ENCODE results near the gene NFIB.

Gene NFIB

DNA sequence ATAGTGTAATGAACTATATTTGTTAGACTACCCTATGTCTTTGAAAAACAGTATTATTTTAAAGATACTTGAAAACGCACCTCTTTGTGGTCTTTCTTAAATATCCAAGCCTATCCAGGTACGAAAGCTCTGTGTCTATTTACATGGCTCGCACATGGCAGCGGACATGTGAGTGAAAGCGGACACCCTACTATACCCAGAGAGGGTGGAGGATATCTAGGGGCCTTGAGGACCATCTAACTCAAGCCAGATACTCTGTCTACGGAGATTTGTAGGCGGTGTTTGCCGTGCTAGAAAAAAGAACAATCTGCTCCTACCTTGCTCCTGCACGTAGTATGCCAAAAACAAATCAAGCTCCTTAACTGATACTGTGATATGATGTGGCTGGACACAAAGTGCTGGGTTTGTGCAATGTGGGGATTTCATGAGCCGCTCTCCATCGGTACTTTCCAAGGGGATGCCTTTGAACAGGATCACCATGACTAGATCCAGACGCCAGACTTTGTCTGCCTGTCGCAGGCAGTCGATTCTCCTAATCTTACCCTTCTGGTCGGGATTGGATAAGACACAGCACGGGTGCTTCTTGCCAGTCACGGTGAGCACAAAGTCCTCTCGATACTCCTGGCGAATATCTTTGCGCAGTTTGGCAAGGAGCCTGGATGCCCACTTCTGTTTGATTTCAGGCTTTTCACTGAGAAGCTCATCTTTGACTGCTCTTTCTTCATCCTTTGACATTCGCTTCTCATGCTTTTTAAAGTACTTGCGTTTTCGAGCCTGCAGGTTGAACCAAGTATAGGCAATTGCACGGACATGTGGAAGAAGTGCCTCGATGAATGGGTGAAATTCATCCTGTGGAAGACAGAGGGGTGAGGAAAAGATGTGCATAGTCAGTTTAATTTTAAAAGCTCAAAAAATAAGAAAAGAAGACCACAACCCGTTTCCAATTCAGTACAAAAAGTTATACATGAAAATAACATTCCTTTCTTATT lies 7.0 kb downstream of the NFIB start:
- DNase-seq: no peak

DNA sequence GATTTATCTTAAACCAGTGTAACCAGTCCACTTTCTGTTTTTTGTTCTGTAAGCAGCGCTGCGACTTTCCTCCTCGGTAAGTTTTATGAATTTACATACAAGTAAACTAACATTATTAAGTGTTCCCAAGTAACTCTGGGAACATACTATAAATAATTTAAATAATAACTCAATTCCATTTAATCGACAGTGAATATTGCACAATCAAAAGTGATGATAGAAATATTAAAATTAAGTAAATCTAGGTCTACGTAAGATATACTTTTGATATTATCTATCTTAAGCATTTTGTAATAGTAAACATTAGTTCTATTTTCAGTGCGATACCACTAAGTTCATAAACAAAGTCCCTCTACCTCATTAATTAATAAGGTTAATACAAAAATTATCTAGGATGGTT lies 7.8 kb downstream of the NFIB start:
- no peak for DNase-seq

DNA sequence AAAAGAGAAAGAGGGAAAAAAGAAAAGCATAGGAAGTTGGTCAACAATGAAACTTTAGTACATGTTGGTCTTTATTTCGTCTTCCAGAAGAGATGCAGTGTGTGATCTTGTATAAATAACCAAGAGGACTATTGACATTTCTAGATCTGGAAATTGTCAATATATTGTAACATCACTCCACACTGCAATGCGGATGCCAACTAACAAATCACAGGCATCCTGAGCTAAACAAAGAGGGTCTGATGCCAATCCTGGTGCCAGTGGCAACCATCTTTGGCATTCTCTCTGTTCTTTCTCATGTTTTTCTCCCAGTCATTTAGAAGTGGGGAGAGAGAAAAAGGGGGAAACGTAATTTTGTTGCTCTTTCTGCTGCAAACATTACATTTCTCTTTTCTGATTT lies 9.7 kb downstream of the NFIB start:
- DNase-seq: no peak

DNA sequence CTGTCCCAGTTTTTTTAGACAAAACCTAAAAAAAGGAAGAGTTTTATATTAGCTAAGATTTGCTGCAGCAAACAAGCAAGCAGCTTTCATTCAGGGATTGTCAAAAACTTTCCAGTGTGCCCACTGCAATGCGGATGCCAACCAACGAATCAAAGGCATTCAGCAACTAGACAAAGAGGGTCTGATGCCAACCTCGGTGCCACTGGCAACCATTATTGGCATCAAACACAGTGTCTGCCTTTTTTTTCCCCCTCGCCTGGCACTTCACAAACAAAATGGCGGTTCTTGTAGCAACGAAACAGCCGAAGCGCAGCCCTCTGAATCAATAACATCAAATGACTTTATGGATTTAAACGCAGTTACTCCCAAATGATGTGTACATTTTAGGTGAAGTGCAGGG lies 10.4 kb downstream of the NFIB start:
- DNase-seq: no peak

DNA sequence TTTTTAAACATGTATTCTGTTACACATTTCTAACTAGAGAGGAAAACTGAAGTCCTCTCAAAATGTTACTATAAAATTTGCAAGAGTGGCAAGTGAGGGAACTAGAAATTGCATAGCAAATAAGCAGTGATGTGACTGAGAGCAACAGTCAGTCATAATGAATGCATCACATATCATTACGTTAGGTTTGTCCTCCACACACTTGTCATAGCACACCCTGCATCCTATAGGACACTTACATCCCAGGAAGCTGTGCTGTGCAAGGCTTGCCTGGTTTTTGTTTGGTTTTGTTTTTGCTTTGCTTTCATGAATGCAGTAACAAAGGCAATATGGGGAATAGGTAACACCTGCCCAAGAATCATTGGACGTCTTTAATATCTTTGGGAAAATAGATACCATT lies 10.8 kb downstream of the NFIB start:
- no peak for DNase-seq

- no peak for DNase-seq
Measured at GRCh38 chr9:14302405-14302804, 11.5 kb downstream of the NFIB start.

GRCh38 chr9:14301583-14302021 lies 12.3 kb downstream of the NFIB start:
- no peak for DNase-seq

DNA sequence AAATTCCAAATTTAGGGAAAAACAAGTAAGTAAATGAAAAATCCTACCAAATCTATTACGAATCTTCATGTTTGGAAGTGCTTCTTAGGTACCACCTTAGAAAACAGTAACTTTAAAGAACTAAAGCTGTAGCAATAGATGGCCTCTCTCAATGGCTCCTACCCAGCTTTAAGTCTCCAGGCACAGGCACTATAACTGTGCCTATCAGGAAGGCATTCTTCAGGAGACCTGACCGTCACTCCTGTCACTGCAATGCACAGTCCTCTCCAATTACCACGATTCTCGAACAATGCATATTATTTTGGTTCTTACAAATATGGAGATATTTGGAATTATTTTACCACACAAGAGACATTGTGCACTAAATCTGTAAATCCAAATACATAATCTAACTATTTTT lies 12.9 kb downstream of the NFIB start:
- DNase-seq: no peak

DNA sequence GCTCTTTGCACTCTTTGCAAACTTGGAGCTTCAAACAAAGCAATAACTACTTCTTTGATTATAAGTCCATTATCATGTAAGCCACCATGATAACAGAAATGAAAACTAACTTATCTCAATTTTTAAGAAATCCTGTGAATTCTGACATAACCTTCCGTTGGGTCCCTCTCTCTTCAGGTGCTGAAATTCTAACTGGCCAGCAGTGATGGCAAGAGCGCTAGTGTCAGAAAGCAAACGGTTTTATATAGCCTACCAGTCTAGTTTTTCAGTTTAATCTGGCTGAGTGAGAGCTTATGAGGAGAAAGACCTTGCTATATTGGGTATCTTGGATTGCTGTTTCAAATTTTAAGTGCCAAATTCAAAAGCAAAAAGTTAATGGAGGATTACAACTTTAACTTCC lies 13.4 kb downstream of the NFIB start:
- DNase-seq: no peak

DNA sequence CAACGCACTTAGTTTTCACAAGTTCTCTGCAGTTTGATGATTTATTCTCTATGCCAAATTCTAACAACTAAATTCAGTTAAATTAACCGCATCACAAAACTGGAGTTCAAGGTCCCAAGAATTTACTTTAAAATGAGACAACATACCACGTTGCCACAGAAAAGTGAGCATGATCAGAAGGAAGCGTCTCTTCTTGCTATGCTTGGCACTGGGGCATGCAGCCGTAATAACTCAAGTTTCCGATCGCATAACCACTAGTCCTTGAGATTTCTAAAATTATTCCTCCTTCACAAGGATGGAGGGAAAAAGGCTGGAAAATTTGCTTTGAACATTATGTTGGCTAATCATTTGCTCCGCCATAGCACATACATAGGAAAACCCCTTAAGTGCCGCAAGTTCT lies 13.9 kb downstream of the NFIB start:
- no peak for DNase-seq

DNA sequence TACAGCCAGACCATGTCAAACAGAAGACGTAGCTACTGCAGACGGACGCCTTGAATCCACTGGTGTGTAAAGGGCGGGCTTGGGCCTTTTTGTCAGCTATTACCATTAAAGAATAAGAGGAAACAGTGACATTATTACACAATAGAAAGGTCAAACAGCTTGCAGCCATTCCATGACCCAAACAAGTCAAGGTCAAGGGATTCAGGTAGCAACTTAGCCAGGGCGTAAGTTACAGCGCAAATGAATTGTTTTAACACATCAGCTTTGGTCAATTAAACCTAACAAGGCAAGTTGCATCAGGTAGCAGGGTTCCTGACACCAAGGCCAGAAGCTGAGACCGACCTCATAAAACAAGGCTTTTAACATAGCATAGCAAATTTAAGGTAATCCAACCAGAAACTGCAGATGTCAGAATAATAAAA lies 15.3 kb downstream of the NFIB start:
- no peak for DNase-seq

- no peak for DNase-seq
Measured at GRCh38 chr9:14296495-14297113, 17.3 kb downstream of the NFIB start.

DNA sequence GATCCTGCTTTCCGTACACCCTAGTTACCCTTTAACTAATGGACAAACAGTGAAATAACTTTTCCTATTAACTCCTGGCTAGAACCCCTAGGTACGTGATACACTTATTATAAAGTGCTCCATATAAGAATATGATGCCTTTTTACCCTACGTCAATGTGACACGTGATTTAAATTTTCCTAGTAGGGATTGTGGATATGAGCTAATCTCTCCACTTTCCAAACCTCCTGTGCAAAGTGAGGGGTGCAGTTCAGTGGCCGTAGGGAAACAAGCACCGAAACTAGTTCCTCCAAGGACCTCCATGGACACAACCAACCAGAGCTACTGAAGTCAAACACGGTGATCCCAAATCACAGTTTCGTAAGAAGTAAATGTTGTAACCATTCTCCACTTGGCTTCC lies 19.3 kb downstream of the NFIB start:
- DNase-seq: no peak

GRCh38 chr9:14293801-14294200 lies 20.1 kb downstream of the NFIB start:
- no peak for DNase-seq

- DNase-seq: no peak
Measured at GRCh38 chr9:14292181-14292739, 21.7 kb downstream of the NFIB start.

DNA sequence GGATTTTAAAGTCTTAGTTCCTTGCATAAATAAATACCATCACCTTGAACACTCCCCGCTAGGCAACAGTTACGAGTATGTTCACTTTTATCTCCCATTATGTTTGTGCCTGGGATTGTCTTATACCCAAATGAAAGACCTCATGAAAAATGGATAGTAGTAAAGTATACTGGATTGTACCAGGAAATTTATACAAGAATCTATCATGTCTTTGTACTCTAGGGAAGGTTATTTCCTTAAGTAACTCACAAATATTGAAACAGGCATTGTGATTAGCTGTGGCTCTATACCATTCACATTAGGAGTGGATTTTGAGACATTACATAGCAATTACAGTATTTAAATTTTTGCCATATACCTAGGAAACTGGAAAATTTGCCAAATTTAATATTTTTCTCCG lies 24.0 kb downstream of the NFIB start:
- DNase-seq: no peak

GRCh38 chr9:14288433-14288832 lies 25.5 kb downstream of the NFIB start:
- no peak for DNase-seq

DNA sequence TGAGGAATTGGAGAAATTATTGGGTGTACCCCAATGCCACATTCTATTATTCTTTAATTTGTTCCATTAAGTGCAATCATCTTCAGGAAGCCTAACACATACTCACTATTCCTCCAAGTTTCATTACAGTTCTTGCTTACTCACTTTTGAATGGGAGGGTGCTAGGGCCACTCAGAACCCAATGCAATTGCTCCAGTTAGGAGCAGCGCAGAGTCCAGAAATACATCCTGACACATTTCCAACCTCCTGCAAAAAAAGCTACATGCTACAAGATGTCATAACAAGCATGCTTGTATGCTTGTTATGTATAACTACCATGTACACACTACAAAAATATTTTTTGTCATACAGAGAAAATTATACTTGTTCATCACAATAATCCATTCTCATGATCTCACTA lies 27.8 kb downstream of the NFIB start:
- no peak for DNase-seq

DNA sequence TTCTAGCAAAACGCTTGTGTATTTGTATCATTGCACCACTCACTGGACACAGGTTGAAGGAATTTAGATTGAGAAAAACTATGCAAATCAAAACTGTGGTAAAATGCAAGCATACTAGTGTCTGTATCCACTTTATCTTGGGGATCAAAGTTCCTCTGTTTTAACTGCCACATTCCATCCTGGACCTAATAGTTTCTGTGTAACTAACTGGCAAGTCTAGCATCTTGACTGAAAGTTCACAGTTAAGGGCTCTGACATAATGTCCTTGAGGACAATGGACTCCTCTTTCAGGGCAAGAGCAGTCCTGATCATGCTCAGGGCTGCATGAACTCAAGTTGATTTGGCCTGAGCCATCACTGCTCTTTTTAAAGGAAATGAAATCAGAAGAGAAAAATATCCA lies 30.7 kb downstream of the NFIB start:
- DNase-seq: no peak

DNA sequence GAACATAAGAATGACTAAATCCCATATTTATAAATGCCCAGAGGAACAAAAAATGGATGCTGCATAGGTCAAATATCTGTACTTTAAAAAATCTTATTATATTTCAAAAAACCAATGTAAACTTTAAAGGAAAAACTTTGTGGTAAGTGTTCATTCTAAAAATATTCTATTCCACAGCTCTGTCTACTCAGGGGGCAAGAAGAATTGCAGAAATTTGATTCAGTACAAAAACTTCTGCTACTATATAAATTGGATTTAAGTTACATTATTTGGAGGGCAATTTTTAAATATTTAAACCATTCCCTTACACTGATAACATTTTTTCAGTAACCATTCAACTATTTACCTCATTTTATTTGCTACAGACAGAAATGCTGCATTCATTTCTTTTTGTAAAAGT lies 32.1 kb downstream of the NFIB start:
- DNase-seq: no peak

GRCh38 chr9:14281136-14281795 lies 32.7 kb downstream of the NFIB start:
- DNase-seq: no peak

DNA sequence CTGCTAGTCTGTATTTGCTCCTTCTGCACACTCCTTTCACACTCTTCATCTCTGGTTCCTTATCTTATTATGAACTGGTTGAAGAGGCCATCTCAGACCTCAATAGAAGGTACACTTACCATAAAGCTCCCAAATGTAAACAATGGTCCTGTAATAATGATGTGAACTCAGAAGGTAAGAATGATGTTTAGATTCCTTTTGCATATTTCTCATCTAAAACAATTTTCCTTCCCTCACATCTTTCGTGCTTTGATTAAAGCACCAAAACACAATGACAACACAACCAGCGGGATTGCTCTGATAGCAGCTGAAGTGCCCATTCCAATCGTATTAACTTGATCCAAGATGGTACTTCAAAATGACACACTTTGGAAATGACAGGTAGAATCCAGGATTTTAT lies 34.3 kb downstream of the NFIB start:
- no peak for DNase-seq

DNA sequence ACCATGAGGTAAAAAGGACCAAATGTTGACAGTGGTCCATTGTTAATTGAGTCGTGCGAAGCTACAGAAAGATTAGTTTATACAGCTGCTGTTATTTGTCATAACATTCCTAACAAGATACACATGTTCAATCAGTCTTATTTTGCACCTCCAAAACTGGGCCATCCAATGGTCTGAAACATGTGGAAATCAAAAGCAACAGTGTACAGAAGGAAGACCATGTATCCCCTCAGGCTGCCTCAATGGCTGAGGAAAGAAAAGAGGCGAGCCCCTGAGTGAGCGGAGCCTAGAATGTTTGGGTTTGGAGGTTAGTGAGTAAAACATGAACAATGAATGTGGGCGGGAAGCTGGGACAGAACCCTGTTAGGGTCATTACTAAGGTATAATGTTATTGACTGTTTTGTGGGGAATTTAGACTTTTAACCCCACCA lies 35.6 kb downstream of the NFIB start:
- no peak for DNase-seq

Measured in right kidney (tissue), 1 donor.